ENCODE data around the gene TRAM2. TPM values are rescaled to one million over a fixed set of nuclear protein-coding genes. Genes with fewer than 3 reads are reported as not detected.

The TRAM2 gene
- total RNA-seq, 2 donors from 2014 or later, result 3.2 to 3.8 TPM

- ATAC-seq (no peak), DNase-seq (ENCODE audit: low spot score in 2 of 2) (no peak)
- Mint-ChIP-seq H3K27ac (no peak overlapping the region), H3K9me3 (no peaks in the 10 kb centered on the region), H3K36me3 (no peaks in the 10 kb centered on the region)
Measured at GRCh38 chr6:52597738-52598122, 20.9 kb upstream of the TRAM2 start.

GRCh38 chr6:52596371-52597028 is 19.6 kb upstream of the TRAM2 start:
- H3K27ac Mint-ChIP-seq, result no peak overlapping the region
- ATAC-seq, result no peak
- H3K9me3 Mint-ChIP-seq, result no peaks in the 10 kb centered on the region
- H3K36me3 Mint-ChIP-seq, result no peaks in the 10 kb centered on the region
- no peak for DNase-seq (ENCODE audit: low spot score in 2 of 2)

GRCh38 chr6:52595796-52596130 is 18.9 kb upstream of the TRAM2 start:
- no peaks in the 10 kb centered on the region for H3K9me3 Mint-ChIP-seq
- no peak overlapping the region for H3K27ac Mint-ChIP-seq
- H3K36me3 Mint-ChIP-seq, result no peaks in the 10 kb centered on the region
- ATAC-seq, result no peak
- DNase-seq (ENCODE audit: low spot score in 2 of 2), result no peak

GRCh38 chr6:52595000-52595795 is 18.3 kb upstream of the TRAM2 start:
- Mint-ChIP-seq H3K36me3 (no peaks in the 10 kb centered on the region), H3K9me3 (no peaks in the 10 kb centered on the region), H3K27ac (no peak overlapping the region)
- DNase-seq (ENCODE audit: low spot score in 2 of 2) (no peak), ATAC-seq (peak; percentile 57 to 61)

- Mint-ChIP-seq H3K36me3 (no peaks in the 10 kb centered on the region), H3K27ac (no peak overlapping the region), H3K9me3 (no peaks in the 10 kb centered on the region)
- ATAC-seq (no peak), DNase-seq (ENCODE audit: low spot score in 2 of 2) (no peak)
Measured at GRCh38 chr6:52594221-52594620, 17.4 kb upstream of the TRAM2 start.

- Mint-ChIP-seq H3K27ac (no peak overlapping the region), H3K36me3 (no peaks in the 10 kb centered on the region), H3K9me3 (no peaks in the 10 kb centered on the region)
- ATAC-seq (no peak), DNase-seq (ENCODE audit: low spot score in 2 of 2) (no peak)
Measured at GRCh38 chr6:52591832-52592231, 15.0 kb upstream of the TRAM2 start.

GRCh38 chr6:52590152-52590891 is 13.5 kb upstream of the TRAM2 start:
- H3K9me3 Mint-ChIP-seq, result no peaks in the 10 kb centered on the region
- no peak overlapping the region for H3K27ac Mint-ChIP-seq
- DNase-seq (ENCODE audit: low spot score in 2 of 2) (no peak), ATAC-seq (no peak)
- no peaks in the 10 kb centered on the region for H3K36me3 Mint-ChIP-seq

- ATAC-seq (no peak), DNase-seq (ENCODE audit: low spot score in 2 of 2) (no peak)
- no peaks in the 10 kb centered on the region for H3K36me3 Mint-ChIP-seq
- no peaks in the 10 kb centered on the region for H3K9me3 Mint-ChIP-seq
- no peak overlapping the region for H3K27ac Mint-ChIP-seq
Measured at GRCh38 chr6:52588710-52589091, 11.8 kb upstream of the TRAM2 start.

- no peak overlapping the region for H3K27ac Mint-ChIP-seq
- no peaks in the 10 kb centered on the region for H3K9me3 Mint-ChIP-seq
- ATAC-seq (no peak), DNase-seq (ENCODE audit: low spot score in 2 of 2) (no peak)
- no peaks in the 10 kb centered on the region for H3K36me3 Mint-ChIP-seq
Measured at GRCh38 chr6:52588087-52588709, 11.3 kb upstream of the TRAM2 start.

- Mint-ChIP-seq H3K27ac (no peak overlapping the region), H3K9me3 (no peaks in the 10 kb centered on the region), H3K36me3 (no peaks in the 10 kb centered on the region)
- DNase-seq (ENCODE audit: low spot score in 2 of 2) (no peak), ATAC-seq (no peak)
Measured at GRCh38 chr6:52587001-52587400, 10.1 kb upstream of the TRAM2 start.

- DNase-seq (ENCODE audit: low spot score in 2 of 2), result no peak
- no peaks in the 10 kb centered on the region for H3K36me3 Mint-ChIP-seq
- ATAC-seq, result no peak
- no peaks in the 10 kb centered on the region for H3K9me3 Mint-ChIP-seq
- H3K27ac Mint-ChIP-seq, result no peak overlapping the region
Measured at GRCh38 chr6:52584203-52584602, 7.3 kb upstream of the TRAM2 start.

GRCh38 chr6:52582996-52583395 is 6.1 kb upstream of the TRAM2 start:
- DNase-seq (ENCODE audit: low spot score in 2 of 2) (no peak), ATAC-seq (no peak)
- Mint-ChIP-seq H3K36me3 (no peaks in the 10 kb centered on the region), H3K27ac (no peak overlapping the region), H3K9me3 (no peaks in the 10 kb centered on the region)

GRCh38 chr6:52582446-52582845 is 5.6 kb upstream of the TRAM2 start:
- DNase-seq (ENCODE audit: low spot score in 2 of 2), result no peak
- ATAC-seq, result no peak
- Mint-ChIP-seq H3K27ac (no peak overlapping the region), H3K36me3 (no peaks in the 10 kb centered on the region), H3K9me3 (no peaks in the 10 kb centered on the region)

- H3K9me3 Mint-ChIP-seq, result no peaks in the 10 kb centered on the region
- DNase-seq (ENCODE audit: low spot score in 2 of 2), result no peak
- ATAC-seq, result no peak
Measured at GRCh38 chr6:52580905-52581304, 4.0 kb upstream of the TRAM2 start.

GRCh38 chr6:52579006-52579660 is 2.3 kb upstream of the TRAM2 start:
- H3K27ac Mint-ChIP-seq, result no peak overlapping the region
- no peak for ATAC-seq
- DNase-seq (ENCODE audit: low spot score in 2 of 2), result no peak
- peaks cover 6 to 7% of the 10 kb centered on the region in 2 donors for H3K36me3 Mint-ChIP-seq
- no peaks in the 10 kb centered on the region for H3K9me3 Mint-ChIP-seq

More at GRCh38 chr6:52580905-52581304, 4.0 kb upstream of the TRAM2 start:
- peaks cover 4 to 5% of the 10 kb centered on the region in 2 donors for H3K36me3 Mint-ChIP-seq
- H3K27ac Mint-ChIP-seq, result no peak overlapping the region

GRCh38 chr6:52577778-52578463 is 1.1 kb upstream of the TRAM2 start:
- Mint-ChIP-seq H3K36me3 (peaks cover 6 to 7% of the 10 kb centered on the region in 2 donors), H3K9me3 (no peaks in the 10 kb centered on the region), H3K27ac (no peak overlapping the region)
- ATAC-seq (no peak), DNase-seq (ENCODE audit: low spot score in 2 of 2) (no peak)
